Thyroid gland (tissue), 4 donors: Measurements from ENCODE around the gene RNF31. TPM values are rescaled to one million over a fixed set of nuclear protein-coding genes. Genes with fewer than 3 reads are reported as not detected.

Experiments used
- DNase-seq, 2 donors: peaks; one replicate each; pipeline ENCODE4 v3.0.0-alpha.2; 2019
- H3K27ac ChIP-seq, 3 donors: fragments of 200-600 bp; sonication (generic); 1 replicate in 2 of 3; 2 replicates in 1 of 3; pipeline ENCODE4 v1.5.1; 2016 to 2019; ENCODE audit warnings: mild to moderate bottlenecking in 1 of 3, moderate library complexity in 1 of 3
- H3K27me3 ChIP-seq: fragments of 200-600 bp; sonication (generic); one replicate; pipeline ENCODE4 v1.5.1; 2019
- H3K36me3 ChIP-seq, 2 donors: fragments of 200-600 bp; sonication (generic); one replicate each; pipeline ENCODE4 v1.5.1; 2016 to 2019
- H3K4me1 ChIP-seq, 2 donors: fragments of 200-600 bp; sonication (generic); one replicate each; pipeline ENCODE4 v1.5.1; 2017 to 2019
- H3K4me3 ChIP-seq, 3 donors: fragments of 200-600 bp; sonication (generic); replicated peaks in 1 of 3; 1 replicate in 2 of 3; 2 replicates in 1 of 3; pipeline ENCODE4 v1.5.1; 2016; ENCODE audit warnings: mild to moderate bottlenecking in 1 of 3
- H3K9me3 ChIP-seq: fragments of 200-600 bp; sonication (generic); one replicate; pipeline ENCODE4 v1.5.1; 2017
- CTCF ChIP-seq, 6 experiments: fragments of 200-600 bp in 3 of 6; fragments of 450-650 bp in 3 of 6; sonication (generic) in 3 of 6; IDR thresholded peaks; one replicate each; pipeline ENCODE4 v1.5.1; 2016 to 2019; ENCODE audit warnings: antibody characterized with exemption in 6 of 6, mild to moderate bottlenecking in 2 of 6, inconsistent platforms in 1 of 6, moderate library complexity in 1 of 6
- POLR2A ChIP-seq, 2 donors: fragments of 450-650 bp; IDR thresholded peaks; one replicate each; pipeline ENCODE4 v1.6.1; 2017; ENCODE audit warnings: antibody characterized with exemption in 2 of 2, mild to moderate bottlenecking in 2 of 2, moderate library complexity in 1 of 2
- WGBS, 2 donors: methylation state at CpG; one replicate each; pipeline ENCODE4 v1.1.5; 2017; 5-methylcytosine and 5-hydroxymethylcytosine counted together
- intact Hi-C: fragments of 100-400 bp; cut with DNase I; formaldehyde crosslinking; loops from one replicate; pipeline ENCODE4 v1.15.1; 2023
- total RNA-seq, 4 donors: library from RNA; depleted of rRNA; stranded (reverse); fragments of >200 nt; gene quantifications; one replicate each; pipeline ENCODE4 v1.2.3, GENCODE V29; 2016

The RNF31 gene
- total RNA-seq, 4 donors from 2014 or later = 30.6 to 106 (median 67.6) TPM

- no peak overlapping the region for H3K4me3 ChIP-seq
- intact Hi-C loops = no loop called here
- DNase-seq = no peak
- H3K27ac ChIP-seq = no peak overlapping the region
- peaks cover 43 to 47% of the 10 kb centered on the region in 2 donors for H3K36me3 ChIP-seq
- TF ChIP-seq CTCF (IDR thresholded peaks at IDR 0.05) (no peak), POLR2A (IDR thresholded peaks at IDR 0.05) (no peak)
- H3K27me3 ChIP-seq = no peaks in the 10 kb centered on the region
- WGBS, 2 donors = 91 to 94% methylated on average over 3 to 13 of the region's 15 CpGs
- H3K4me1 ChIP-seq = peaks cover 7 to 26% of the 10 kb centered on the region in 2 donors
- no peaks in the 10 kb centered on the region for H3K9me3 ChIP-seq
Measured at GRCh38 chr14:24183014-24183481, 35.8 kb downstream of the RNF31 start.

GRCh38 chr14:24184104-24184970, 37.0 kb downstream of the RNF31 start:
- no peak for DNase-seq
- H3K27me3 ChIP-seq = no peaks in the 10 kb centered on the region
- no peak for TF ChIP-seq CTCF (IDR thresholded peaks at IDR 0.05)
- TF ChIP-seq POLR2A (IDR thresholded peaks at IDR 0.05) = no peak
- peaks cover 36 to 47% of the 10 kb centered on the region in 2 donors for H3K36me3 ChIP-seq
- WGBS, 2 donors = 84 to 91% methylated on average over 6 to 17 of the region's 19 CpGs
- peaks cover 8 to 27% of the 10 kb centered on the region in 2 donors for H3K4me1 ChIP-seq
- no peaks in the 10 kb centered on the region for H3K9me3 ChIP-seq
- intact Hi-C loops = no loop called here
- no peak overlapping the region for H3K4me3 ChIP-seq
- H3K27ac ChIP-seq = no peak overlapping the region

DNA sequence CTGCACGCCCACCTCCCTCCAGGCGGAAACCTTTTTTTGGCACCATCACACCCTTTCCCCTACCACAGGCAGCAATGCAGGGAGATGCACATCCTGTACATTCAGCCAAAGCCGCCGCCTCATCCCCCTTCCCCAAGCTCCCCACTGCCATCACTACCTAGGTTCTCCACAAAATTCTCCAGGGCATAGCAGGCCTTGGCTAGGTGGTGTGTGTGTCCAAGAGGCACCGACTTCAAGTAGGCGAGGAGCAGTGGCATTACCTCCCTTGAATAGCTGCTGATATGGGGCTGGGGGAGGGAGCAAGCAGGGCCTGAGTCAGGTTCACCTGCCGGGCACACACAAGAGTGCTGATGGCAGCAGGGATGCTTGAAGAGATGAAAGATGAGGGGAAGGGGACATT, 37.7 kb downstream of the RNF31 start:
- DNase-seq = no peak
- intact Hi-C loops = no loop called here
- no peaks in the 10 kb centered on the region for H3K9me3 ChIP-seq
- no peak overlapping the region for H3K27ac ChIP-seq
- 96 to 99% methylated on average over 7 of the region's 7 CpGs for WGBS, 2 donors
- no peak overlapping the region for H3K4me3 ChIP-seq
- TF ChIP-seq CTCF (IDR thresholded peaks at IDR 0.05) (no peak), POLR2A (IDR thresholded peaks at IDR 0.05) (no peak)
- no peaks in the 10 kb centered on the region for H3K27me3 ChIP-seq
- H3K4me1 ChIP-seq = peaks cover 8 to 20% of the 10 kb centered on the region in 2 donors
- H3K36me3 ChIP-seq = peaks cover 36 to 47% of the 10 kb centered on the region in 2 donors

DNA sequence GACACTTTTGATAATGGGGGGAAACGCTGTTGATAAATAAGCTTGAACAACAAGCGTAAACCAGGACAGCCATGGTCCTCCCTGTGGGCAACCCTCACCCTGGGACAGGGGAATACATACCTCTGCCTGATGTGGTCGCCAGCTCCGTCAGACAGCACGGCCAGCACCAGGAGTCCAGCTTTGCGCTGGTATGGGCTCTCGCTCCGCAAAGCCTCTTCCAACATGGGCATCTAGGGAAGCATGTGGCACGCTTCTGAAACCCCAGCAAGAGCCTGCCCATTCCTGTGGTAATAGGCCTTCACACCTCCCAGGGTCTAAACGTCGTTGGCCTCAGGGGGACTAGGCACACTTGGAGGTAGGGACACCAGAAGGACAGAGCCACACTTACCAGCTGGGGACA, 38.4 kb downstream of the RNF31 start:
- Histone ChIP-seq H3K4me3 (no peak overlapping the region), H3K27ac (no peak overlapping the region), H3K27me3 (no peaks in the 10 kb centered on the region), H3K4me1 (peaks cover 8 to 13% of the 10 kb centered on the region in 2 donors), H3K9me3 (no peaks in the 10 kb centered on the region), H3K36me3 (peaks cover 32 to 46% of the 10 kb centered on the region in 2 donors)
- TF ChIP-seq POLR2A (IDR thresholded peaks at IDR 0.05) = no peak
- TF ChIP-seq CTCF (IDR thresholded peaks at IDR 0.05) = no peak
- WGBS, 2 donors = 94 to 98% methylated on average over 10 to 11 of the region's 11 CpGs
- intact Hi-C loops = no loop called here
- DNase-seq = no peak
